GM18951 (cell line): Measurements from ENCODE around the gene FBXL17.

Source experiments
- POLR2A ChIP-seq: IDR thresholded peaks from 4 replicates; pipeline ENCODE4 v1.6.1; 2011; ENCODE audit warnings: mild to moderate bottlenecking; ENCODE audit not compliant: insufficient read length, insufficient read depth; ENCODE audit errors: extremely low read depth
- in situ Hi-C: fragments of 300-500 bp; cut with MboI; formaldehyde crosslinking; loops from one replicate; pipeline ENCODE4 v1.12.0; 2022; ENCODE audit warnings: low sequenced_read_pairs, mixed read lengths, inconsistent platforms; ENCODE audit not compliant: unreplicated experiment

Gene FBXL17

DNA sequence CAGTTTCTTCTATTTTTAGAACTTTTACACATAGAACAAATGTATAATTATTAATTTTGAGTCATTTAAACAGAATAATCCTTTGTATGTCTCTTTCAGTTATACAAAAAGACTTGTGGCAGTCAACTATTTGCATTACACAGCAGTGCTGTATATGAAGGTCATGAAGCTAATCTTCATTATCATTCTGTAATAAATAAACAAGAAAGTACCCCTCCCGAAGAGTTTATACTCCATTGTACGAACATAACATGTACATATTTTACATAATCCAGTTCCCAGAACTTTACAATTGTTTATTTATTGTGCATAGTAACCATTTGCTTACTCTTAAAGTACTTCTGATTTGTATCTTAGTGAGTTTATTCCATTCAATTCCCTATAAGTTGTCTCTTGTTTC, 267.9 kb downstream of the FBXL17 start:
- in situ Hi-C loops: no loop called here
- TF ChIP-seq POLR2A: no peak

DNA sequence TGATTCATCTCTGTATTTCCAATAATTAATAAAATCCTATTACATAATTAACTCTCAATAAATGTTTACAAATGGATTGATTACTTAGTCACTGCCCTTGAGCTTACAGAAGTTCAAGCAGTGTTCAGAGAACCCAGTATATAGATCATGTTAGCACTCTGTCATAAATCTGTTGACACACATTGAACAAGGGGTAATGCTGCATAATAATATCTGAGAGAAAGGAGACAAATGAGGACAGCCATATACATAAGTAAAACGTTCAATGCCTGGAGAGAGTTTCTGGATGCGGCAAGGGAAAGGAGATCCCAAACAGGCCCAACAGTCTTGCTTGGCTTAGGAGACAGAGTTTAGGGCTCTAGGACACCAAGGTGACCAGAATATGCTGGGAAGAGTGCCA, 270.2 kb downstream of the FBXL17 start:
- in situ Hi-C loops: no loop called here

DNA sequence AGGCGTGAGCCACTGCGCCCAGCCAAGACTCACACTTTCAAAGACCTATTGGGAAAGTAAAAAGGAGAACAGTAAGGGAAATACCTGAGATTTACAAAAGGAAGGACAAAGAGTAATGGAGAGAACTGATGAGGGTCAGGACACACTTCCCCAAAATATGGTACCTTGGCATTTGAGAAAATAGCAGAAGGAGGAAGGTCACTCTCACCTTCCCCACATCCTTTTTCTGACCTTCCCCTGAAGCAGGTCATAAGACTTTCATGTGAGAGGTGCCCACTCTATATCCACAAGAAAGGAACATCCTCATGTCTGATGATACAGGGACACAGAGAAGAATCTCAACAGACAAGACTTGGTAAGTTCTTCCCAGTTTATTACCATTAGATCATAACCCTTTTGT, 272.8 kb downstream of the FBXL17 start:
- in situ Hi-C loops: no loop called here
- TF ChIP-seq POLR2A: no peak

More for the DNA sequence above, 270.2 kb downstream of the FBXL17 start:
- TF ChIP-seq POLR2A: no peak

DNA sequence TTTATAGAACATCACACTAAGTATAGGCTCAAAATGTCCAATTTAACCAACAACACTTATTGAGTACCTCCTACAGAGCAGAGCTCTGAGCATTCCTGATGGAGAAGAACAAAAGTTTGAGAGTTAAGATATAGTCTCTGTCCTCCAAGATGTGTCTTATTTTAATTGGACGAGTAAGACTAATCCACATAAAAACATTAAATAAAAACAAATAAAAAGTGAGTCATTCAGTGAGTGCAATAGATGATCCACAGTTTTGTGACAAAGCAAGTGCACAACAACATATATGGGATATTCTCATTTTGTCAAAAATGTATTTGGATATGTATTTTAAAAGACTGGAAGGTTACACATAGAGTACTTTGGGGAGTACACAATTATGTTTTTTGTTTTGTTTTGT, 277.4 kb downstream of the FBXL17 start:
- in situ Hi-C loops: no loop called here
- no peak for TF ChIP-seq POLR2A

DNA sequence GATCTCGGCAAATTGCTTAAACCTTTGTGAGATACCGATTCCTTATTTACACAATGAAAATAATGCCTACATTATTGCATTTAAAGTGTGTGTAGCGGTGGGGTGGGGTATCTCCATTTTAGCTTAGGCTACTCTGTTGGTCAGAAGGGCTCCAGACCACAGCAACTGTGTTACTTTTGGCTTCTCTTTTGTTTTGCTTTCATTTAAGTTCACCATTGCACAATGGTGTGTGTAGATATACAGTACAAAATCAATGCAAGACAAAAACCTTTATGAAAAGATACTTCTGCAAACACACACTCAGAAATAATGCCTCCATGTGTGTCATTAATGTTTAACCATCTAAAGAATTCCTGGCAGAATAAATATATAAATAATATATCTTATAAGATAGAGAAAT, 279.4 kb downstream of the FBXL17 start:
- in situ Hi-C loops: no loop called here
- TF ChIP-seq POLR2A: no peak

DNA sequence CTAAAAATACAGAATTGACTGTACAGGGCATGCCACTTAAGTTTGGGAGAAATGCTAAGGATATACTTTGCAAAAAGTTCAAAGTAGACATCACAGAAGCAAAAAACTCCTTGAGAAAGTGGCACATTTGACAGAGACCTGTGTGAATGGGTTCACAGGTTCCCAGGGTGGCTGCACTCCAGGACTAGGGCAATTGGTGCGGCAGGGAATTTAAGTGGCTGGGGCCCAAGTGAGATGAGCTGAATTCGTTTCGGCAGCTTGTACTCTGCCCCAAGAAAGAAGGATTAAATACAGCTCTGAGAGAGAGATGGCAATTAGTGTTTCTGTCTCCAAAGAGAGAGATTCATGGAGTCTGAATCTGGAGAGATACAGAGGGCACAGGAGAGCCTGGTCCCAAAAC, 280.1 kb downstream of the FBXL17 start:
- no peak for TF ChIP-seq POLR2A
- in situ Hi-C loops: no loop called here

DNA sequence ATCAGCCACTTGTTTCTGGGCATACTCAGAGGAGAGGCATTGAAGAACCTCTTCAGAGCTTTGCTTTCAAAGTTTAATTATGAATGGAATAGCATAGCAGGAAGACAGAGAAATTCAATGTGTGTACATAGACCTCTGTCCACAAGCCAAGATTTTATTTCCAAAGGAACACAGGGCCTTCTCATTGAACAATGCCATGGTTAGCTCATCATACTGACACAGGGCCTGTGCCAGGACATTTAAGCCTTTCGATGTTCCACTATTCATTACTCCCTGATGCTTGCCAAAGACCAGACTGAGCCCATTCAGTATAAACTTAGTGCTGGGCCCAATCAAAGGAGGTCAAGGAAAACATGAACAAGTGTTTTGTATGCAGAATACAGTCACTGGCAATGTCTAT, 280.8 kb downstream of the FBXL17 start:
- in situ Hi-C loops: no loop called here

DNA sequence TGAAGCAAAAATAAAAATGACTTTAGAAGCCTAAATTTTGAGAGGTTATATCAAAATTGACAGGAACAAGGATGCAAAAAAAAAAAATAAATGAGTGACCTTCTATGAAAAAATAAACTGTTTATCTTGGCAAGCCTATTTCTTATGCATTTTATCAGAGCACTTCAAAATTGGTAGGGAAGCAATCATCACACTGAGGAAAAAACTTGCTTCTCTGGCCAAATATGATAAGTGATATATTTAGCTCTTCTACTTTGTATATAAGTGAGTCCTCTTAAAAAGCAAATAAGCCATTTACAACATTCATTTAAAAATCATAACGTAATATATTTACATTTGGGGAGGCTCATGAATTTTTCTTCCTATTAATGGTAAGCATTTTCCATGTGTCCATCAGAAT, 287.1 kb downstream of the FBXL17 start:
- no peak for TF ChIP-seq POLR2A
- in situ Hi-C loops: no loop called here

More for the DNA sequence above, 280.8 kb downstream of the FBXL17 start:
- no peak for TF ChIP-seq POLR2A

DNA sequence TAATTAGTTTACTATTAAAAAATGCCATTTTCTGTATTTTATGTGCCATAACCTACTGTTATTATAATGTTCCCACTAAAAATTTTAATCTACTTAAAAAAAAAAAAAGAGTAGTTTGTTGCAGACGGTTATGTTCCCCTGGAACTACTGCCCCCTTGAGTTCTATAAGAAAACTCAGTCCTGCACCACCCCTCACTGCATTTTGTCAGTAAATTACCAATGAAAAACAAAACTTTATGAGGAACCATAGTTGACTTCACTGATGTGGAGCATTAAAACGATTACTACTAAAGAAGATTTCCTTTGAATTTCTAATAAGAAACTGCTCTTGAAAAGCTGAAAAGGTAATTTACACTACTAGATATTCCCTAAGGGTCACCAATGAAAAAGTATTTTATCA, 288.7 kb downstream of the FBXL17 start:
- in situ Hi-C loops: no loop called here
- TF ChIP-seq POLR2A: no peak

DNA sequence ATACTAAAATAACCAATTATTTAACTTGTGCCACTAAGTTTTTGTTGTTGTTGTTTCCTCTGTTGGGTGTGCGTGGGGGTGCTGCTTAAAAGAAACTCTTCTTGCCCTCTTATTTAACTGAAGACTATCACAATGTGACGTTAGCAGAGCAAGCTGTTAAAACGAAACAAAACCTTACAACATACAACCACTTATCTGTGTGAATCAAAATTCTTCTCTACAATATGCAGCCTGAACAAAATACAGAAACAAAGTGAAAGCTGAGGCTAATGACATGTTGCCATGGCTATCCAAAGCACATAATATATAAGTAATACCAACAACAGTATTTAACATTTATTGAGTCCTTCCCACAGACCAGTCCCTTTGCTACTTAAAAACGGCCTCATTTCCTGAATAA, 291.0 kb downstream of the FBXL17 start:
- in situ Hi-C loops: no loop called here
- no peak for TF ChIP-seq POLR2A

DNA sequence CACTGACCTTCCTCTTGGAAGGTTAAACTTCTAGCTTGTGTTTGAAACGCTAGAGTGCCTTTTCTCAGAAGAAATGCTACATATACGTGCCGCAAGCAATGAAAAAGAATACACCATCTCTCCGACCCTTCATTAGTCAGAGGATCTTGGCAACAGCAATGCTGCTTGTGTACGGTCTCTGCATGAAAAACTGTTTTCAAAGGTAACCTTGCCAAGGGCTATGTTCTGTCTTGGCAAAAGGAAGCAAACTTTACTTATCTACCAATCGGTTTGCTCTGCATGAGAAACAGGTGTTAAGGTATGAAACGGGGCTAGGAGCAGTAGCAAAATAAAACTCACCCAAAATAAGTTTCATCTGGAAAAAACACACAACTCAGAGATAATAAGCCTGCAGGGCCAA, 297.8 kb downstream of the FBXL17 start:
- no peak for TF ChIP-seq POLR2A
- in situ Hi-C loops: no loop called here

DNA sequence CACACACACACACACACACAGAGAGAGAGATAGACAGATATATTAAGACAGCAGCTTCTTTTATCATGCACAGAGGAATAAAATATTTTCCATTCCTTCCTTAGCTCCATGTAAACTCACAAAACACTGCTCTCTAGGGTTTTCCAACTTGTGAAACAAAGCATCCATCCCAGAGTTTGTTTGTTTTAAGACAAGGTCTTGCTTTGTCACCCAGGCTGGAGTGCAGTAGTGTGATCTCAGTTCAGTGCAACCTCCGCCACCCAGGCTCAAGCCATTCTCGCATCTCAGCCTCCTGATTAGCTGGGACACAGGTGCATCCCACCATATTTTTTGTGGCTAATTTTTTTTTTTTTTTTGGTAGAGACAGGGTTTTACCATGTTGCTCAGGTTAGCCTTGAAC, 298.7 kb downstream of the FBXL17 start:
- no peak for TF ChIP-seq POLR2A
- in situ Hi-C loops: no loop called here

DNA sequence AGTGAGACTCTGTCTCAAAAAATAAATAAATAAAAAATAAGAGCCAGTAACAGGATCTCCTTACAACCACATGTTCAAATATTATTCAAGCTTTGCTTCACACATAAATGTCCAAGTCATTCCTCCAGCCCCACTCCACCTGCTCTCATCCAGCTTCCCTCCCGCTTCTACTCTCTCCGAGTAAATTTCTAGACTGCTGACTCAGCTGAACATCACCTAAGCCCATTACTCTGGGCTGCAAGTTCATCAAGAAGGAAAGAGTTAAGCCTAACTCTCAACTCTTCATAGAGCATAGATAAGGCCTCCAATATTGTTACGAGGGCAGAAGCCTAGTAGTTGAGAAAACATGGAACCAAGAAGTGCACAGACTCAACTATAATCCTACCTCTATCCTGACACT, 300.2 kb downstream of the FBXL17 start:
- no peak for TF ChIP-seq POLR2A

DNA sequence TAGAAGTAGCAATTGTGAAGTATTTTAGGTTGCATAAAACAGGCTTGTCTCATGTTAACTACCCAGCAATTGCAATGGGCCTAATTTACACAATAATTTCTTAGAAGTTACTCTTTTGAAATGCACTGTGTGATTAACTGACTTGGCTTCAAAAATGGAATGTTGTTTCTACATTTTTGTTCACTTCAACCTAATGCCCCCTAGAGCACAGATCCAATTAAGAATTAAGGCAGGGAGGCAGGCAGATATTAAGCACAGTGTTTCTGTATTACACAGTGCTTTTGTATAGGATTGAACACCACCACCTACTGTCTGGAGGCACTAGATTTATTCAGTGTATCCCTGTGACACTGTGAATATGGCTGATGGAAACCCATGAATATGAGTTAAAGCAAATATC, 302.1 kb downstream of the FBXL17 start:
- TF ChIP-seq POLR2A: no peak

More for the DNA sequence above, 300.2 kb downstream of the FBXL17 start:
- in situ Hi-C loops: no loop called here

DNA sequence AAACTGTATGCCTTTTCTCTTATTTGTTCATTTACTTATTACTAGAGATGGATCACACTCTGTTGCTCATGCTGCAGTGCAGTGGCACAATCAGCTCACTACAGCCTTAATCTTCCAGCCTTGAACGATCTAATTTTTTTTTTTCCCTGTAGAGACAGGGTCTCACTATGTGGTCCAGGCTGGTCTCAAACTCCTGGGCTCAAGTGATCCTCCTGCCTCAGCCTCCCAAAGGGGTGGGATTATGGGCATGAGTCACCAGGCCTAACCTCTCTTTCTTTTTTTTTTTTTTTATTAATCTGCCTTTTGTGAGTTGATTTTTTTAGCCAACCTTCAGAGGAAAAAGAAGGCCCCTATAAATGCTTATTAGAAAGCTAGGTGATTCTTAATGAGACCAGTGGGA, 303.0 kb downstream of the FBXL17 start:
- in situ Hi-C loops: no loop called here
- TF ChIP-seq POLR2A: no peak

More for the DNA sequence above, 302.1 kb downstream of the FBXL17 start:
- in situ Hi-C loops: no loop called here

DNA sequence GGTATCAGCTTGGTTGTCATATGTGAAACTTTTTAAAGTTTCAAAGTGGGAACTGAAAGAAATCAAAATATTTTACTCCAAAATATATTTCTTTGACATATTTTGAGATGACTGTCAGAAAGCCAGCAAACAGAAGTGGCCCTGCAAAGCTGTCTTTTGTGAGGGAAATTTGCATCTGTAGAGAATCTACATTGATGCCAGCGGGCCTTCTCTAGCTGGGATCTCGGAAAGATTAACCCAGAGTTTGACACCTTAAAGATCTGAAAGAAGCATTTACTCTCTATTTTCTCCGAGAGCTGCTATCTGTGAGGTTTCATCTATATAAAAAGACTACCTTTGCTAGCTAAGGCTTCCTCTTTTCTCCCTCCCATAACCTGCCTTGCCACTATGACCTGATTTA, 303.6 kb downstream of the FBXL17 start:
- no peak for TF ChIP-seq POLR2A
- in situ Hi-C loops: no loop called here

DNA sequence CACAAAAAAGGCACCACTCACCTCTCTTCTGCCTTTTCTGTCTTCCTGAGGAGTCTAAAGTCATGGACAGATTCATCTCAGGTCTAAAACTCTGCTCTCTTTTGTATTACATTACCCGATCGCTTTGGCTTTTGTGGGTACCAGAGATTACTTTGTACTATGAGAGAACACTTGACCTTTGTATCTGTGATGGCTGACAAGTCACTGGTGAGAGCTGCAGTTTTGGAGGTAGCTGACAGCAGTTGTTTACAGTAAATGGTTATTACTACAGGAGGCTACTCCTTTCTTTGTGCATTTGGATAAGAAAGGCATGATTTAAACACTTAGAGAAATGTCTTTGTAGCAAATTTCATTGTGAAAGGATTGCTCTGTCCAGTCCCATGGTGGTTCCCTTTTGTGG, 307.3 kb downstream of the FBXL17 start:
- in situ Hi-C loops: no loop called here
- no peak for TF ChIP-seq POLR2A
